Ascending aorta (tissue), 2 donors: ENCODE measurements around the gene SYNJ2. TPM values are rescaled to one million over a fixed set of nuclear protein-coding genes. Genes with fewer than 3 reads are reported as not detected.

Source experiments
- DNase-seq, 2 donors: peaks; one replicate each; pipeline ENCODE4 v3.0.0-alpha.2; 2019; ENCODE audit warnings: low spot score in 2 of 2
- H3K27ac ChIP-seq, 2 donors: fragments of 200-600 bp; sonication (generic); one replicate each; pipeline ENCODE4 v1.5.1; 2016 to 2017; ENCODE audit warnings: mild to moderate bottlenecking in 1 of 2
- H3K27me3 ChIP-seq: fragments of 200-600 bp; sonication (generic); one replicate; pipeline ENCODE4 v1.5.1; 2017
- H3K36me3 ChIP-seq, 2 donors: fragments of 200-600 bp; sonication (generic); one replicate each; pipeline ENCODE4 v1.5.1; 2016
- H3K4me1 ChIP-seq, 2 donors: fragments of 200-600 bp; sonication (generic); one replicate each; pipeline ENCODE4 v1.5.1; 2016 to 2017; ENCODE audit warnings: mild to moderate bottlenecking in 1 of 2
- H3K4me3 ChIP-seq, 2 donors: fragments of 200-600 bp; sonication (generic); one replicate each; pipeline ENCODE4 v1.5.1; 2016 to 2017; ENCODE audit warnings: mild to moderate bottlenecking in 1 of 2
- H3K9me3 ChIP-seq, 2 donors: fragments of 200-600 bp; sonication (generic); one replicate each; pipeline ENCODE4 v1.5.1; 2016
- intact Hi-C: fragments of 100-400 bp; cut with DNase I; formaldehyde crosslinking; loops from one replicate; pipeline ENCODE4 v1.15.1; 2023
- total RNA-seq: library from RNA; depleted of rRNA; stranded (reverse); fragments of >200 nt; gene quantifications from one replicate; pipeline ENCODE4 v1.1.0, GENCODE V29; 2016
- TF ChIP-seq, protein P1 (sequence below), 3 experiments: fragments of 200-600 bp in 2 of 3; fragments of 450-650 bp in 1 of 3; sonication (generic) in 2 of 3; IDR thresholded peaks; one replicate each; pipeline ENCODE4 v1.5.1; 2016 to 2019; ENCODE audit warnings: antibody characterized with exemption in 3 of 3, mild to moderate bottlenecking in 1 of 3, moderate library complexity in 1 of 3

SYNJ2 gene
- total RNA-seq, 1 donor from 2014 or later, result 3.0 TPM

DNA sequence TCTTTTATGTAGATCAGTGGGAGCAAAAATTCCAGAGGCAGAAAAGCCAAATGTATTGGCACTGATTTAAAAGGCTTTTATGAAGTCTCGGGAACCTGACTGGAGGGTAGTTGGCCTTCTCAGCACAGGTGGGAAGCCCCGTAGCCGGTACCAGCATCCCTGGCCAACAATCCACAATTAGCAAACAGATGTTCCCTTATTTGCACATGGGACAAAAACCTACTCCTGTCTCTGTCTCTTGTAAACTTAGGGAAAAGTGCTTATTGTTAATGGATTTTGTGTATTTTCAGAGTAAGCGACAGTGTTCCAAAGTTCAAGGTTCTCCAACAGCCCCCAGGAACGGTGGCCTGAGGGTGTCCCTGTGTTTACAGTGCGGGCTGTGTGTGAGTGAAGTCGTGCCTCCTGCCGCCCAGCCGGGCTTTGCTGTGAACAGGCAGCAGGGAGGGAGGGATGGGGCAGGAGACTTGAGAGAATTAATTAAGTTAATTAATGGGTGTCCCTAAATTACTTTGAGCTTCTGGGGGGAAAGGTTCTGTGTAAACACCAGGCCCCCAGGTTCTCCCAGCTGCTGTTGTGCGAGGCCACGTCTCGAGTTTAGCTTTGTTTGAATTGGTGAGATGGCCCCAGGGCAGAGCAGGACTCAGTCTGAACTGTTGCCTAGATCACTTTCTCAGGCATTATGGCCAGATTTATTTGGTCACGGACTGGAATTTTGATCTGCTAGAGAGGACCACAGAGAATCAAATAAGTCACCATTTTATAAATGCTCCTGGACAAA is 3.9 kb downstream of the SYNJ2 start:
- TF ChIP-seq, protein P1, sequence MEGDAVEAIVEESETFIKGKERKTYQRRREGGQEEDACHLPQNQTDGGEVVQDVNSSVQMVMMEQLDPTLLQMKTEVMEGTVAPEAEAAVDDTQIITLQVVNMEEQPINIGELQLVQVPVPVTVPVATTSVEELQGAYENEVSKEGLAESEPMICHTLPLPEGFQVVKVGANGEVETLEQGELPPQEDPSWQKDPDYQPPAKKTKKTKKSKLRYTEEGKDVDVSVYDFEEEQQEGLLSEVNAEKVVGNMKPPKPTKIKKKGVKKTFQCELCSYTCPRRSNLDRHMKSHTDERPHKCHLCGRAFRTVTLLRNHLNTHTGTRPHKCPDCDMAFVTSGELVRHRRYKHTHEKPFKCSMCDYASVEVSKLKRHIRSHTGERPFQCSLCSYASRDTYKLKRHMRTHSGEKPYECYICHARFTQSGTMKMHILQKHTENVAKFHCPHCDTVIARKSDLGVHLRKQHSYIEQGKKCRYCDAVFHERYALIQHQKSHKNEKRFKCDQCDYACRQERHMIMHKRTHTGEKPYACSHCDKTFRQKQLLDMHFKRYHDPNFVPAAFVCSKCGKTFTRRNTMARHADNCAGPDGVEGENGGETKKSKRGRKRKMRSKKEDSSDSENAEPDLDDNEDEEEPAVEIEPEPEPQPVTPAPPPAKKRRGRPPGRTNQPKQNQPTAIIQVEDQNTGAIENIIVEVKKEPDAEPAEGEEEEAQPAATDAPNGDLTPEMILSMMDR (IDR thresholded peaks at IDR 0.05), result no peak
- H3K27ac ChIP-seq, result peak overlapping the region in 1 of 2 donors; percentile 30
- no peaks in the 10 kb centered on the region for H3K9me3 ChIP-seq
- H3K27me3 ChIP-seq, result no peaks in the 10 kb centered on the region
- no peaks in the 10 kb centered on the region for H3K36me3 ChIP-seq
- intact Hi-C loops, result no loop called here
- peaks cover 5 to 37% of the 10 kb centered on the region in 2 donors for H3K4me1 ChIP-seq
- no peak for DNase-seq
- no peak overlapping the region for H3K4me3 ChIP-seq

DNA sequence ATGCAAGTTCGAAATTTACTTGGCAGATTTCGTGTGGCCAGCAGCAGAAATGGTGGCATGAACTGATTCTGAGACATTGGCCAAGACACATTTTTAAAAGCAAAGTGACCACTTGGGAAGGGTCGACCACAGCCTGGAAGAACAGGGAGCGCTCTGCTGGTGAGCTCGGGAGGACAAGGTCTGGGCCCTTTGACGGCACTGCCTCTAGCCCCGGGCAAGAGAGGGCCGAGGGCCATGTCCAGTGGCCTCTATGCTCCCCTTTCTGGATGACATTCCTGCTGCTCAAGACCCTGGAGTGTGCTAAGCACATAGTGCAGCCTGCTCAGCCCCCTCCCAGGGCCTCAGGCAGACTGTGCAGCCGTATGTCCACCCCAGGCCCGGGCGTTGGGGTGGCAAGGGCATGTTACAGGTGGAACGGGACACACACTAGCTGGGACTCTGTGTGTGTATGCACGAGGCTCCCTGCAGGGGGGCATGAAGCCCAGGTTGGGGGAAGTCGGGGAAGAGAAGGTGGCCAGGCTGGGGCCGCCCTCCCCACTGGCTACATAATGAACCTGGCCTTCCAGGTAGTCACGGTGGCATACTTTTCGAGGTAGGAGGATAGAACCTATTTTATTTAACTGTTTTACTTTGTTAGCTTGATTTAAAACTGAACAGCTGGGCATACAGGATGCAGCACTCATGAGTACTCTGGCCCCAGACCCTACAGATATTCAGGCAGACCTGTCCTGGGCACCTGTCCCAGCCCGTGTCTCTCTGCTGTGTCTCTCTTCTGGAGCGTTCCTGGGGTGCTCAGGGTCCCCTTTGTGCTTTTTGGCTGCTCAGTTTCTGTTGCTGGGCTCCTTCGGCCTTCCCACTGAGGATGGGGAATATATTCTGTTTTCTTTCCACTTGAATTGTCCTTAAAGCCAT is 6.4 kb downstream of the SYNJ2 start:
- intact Hi-C loops, result no loop called here
- no peaks in the 10 kb centered on the region for H3K36me3 ChIP-seq
- no peaks in the 10 kb centered on the region for H3K9me3 ChIP-seq
- H3K27ac ChIP-seq, result peak overlapping the region; percentile 24 to 56
- H3K4me3 ChIP-seq, result no peak overlapping the region
- no peaks in the 10 kb centered on the region for H3K27me3 ChIP-seq
- peaks cover 5 to 21% of the 10 kb centered on the region in 2 donors for H3K4me1 ChIP-seq
- no peak for DNase-seq
- TF ChIP-seq, protein P1 (IDR thresholded peaks at IDR 0.05), result no peak

DNA sequence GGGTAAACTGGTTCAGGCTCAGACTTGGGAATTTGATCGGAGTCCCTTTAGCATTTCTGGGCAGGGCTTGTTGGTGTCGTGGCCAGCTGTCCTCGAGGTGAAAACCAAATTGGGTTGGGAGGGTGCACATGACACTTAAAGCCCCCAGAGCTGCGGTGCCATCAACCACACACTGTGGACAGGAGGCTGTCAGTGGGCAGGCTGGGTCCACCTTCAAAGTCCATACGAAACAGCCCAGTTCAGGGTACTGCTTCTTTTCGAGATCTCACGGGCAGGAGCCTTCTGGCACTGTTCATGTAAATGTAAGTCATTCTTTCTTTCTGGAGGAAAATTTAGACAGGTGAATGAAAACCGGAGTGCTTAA is 7.0 kb downstream of the SYNJ2 start:
- Histone ChIP-seq H3K27ac (peak overlapping the region; percentile 24 to 56), H3K4me1 (peaks cover 5 to 17% of the 10 kb centered on the region in 2 donors), H3K9me3 (no peaks in the 10 kb centered on the region), H3K36me3 (no peaks in the 10 kb centered on the region), H3K27me3 (no peaks in the 10 kb centered on the region), H3K4me3 (no peak overlapping the region)
- TF ChIP-seq, protein P1 (IDR thresholded peaks at IDR 0.05), result no peak
- intact Hi-C loops, result no loop called here
- DNase-seq, result no peak

DNA sequence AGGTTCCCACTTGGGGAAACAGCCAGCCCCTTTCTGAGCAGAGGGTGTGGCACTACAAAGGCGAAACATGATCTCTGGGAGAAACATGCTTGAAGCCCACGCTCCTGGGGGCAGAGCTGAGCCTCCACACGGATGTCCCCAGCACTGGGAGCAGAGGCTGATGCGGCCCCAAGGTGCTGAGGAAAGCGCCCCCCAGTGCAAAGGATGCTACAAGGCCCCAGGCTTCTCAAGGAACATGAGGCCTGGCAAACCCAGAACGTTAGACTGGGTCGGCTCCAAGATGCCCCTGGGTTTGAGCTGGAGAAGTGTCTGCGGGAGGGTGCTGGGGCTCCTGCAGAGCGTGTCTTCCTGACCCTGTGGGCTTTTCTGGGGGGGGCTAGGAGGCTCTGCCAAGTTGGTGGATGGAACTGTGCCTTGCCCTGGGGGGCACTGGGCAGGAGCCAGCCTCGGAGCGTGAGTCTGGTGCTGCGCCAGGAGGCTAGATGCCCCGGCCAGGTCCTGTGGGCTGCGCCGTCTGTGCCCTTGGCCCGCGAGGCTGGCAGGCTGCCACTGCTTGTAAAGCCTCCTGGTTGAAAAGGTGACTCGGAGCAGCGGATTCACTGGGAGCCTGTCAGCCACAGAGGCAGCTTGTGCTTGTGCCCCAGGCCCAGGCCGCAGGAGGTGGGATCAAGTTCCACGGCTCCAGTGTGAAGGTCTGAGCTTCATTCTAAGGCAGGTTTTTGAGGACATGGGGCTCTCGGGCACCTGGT is 8.1 kb downstream of the SYNJ2 start:
- Histone ChIP-seq H3K9me3 (no peaks in the 10 kb centered on the region), H3K4me3 (peak overlapping the region; percentile 16 to 22), H3K4me1 (peaks cover under 1 to 14% of the 10 kb centered on the region in 2 donors), H3K27ac (peak overlapping the region; percentile 0 to 59), H3K36me3 (no peaks in the 10 kb centered on the region), H3K27me3 (no peaks in the 10 kb centered on the region)
- TF ChIP-seq, protein P1 (IDR thresholded peaks at IDR 0.05), result no peak
- intact Hi-C loops, result no loop called here
- DNase-seq, result no peak

DNA sequence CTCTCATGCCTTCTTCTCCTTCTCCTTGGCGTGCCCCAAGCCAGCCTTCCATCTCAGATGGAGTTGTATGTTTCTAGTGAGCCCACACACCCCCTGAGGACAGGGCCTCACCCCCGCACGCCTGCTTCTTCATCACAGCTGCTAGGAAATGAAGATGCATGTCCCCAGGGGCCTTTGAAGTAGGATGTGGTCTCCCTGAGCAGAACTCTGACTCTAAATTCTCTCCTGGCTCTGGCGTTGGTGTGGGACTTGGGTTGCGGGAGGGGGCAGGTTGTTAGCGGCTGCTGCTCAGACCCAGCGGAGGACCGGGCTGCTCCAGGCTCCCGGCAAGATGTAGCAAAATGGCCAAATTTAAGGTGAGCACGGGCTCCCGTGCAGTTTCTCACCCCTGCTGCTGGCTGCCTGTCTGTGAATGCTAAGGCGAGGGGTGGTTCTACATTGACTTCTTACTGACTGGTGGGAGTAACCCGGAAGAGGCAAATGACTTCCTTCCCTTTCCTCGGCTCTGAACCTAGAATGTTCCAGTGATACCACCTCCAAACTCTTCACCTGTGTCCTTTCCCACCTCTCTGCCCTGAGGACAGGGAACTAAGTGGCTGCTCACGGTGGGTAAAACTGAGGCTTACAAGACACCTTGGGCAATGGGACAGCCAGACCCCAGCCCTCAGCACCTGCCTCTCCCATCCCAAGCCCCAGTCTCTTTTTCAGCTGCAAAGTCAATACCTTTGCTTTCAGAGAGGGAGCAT is 8.8 kb downstream of the SYNJ2 start:
- intact Hi-C loops, result no loop called here
- no peaks in the 10 kb centered on the region for H3K36me3 ChIP-seq
- peak overlapping the region; percentile 0 to 59 for H3K27ac ChIP-seq
- H3K27me3 ChIP-seq, result no peaks in the 10 kb centered on the region
- H3K4me1 ChIP-seq, result peaks cover 0 to 14% of the 10 kb centered on the region in 2 donors
- TF ChIP-seq, protein P1 (IDR thresholded peaks at IDR 0.05), result no peak
- no peaks in the 10 kb centered on the region for H3K9me3 ChIP-seq
- DNase-seq, result no peak
- peak overlapping the region in 1 of 2 donors; percentile 22 for H3K4me3 ChIP-seq
